CD14-positive monocyte (primary cell): ENCODE data around the gene SIRPA. TPM values are rescaled to one million over a fixed set of nuclear protein-coding genes. Genes with fewer than 3 reads are reported as not detected.

ENCODE experiments used
- DNase-seq, 3 donors: peaks; one replicate each; pipeline ENCODE4 v3.0.0-alpha.2; 2011 to 2022
- H2AFZ ChIP-seq: 2 replicates; pipeline ENCODE4 v1.6.0; 2012; ENCODE audit warnings: mild to moderate bottlenecking, low read depth, low read length, inconsistent platforms; ENCODE audit not compliant: insufficient read depth, poor library complexity, severe bottlenecking
- H3K27ac ChIP-seq, 2 donors: 1 replicate in 1 of 2; 2 replicates in 1 of 2; pipeline ENCODE4 v1.5.1; 2012 to 2013; ENCODE audit warnings: low read length in 2 of 2, control low read depth in 1 of 2, inconsistent platforms in 1 of 2, low read depth in 1 of 2, mild to moderate bottlenecking in 1 of 2
- H3K27me3 ChIP-seq, 2 donors: one replicate each; pipeline versions ENCODE4 v1.6.0 to v1.6.1; 2011 to 2013; ENCODE audit warnings: low read length in 2 of 2; ENCODE audit not compliant: control insufficient read depth in 2 of 2, insufficient read depth in 2 of 2
- H3K36me3 ChIP-seq, 2 donors: replicated peaks in 1 of 2; 1 replicate in 1 of 2; 2 replicates in 1 of 2; pipeline versions ENCODE4 v1.5.1 to v1.6.1; 2012 to 2013; ENCODE audit warnings: low read length in 2 of 2, control low read depth in 1 of 2, inconsistent platforms in 1 of 2, mild to moderate bottlenecking in 1 of 2; ENCODE audit not compliant: insufficient read depth in 2 of 2, control insufficient read depth in 1 of 2
- H3K4me1 ChIP-seq, 2 donors: 1 replicate in 1 of 2; 2 replicates in 1 of 2; pipeline versions ENCODE4 v1.5.1 to v1.6.1; 2012 to 2013; ENCODE audit warnings: low read length in 2 of 2, control low read depth in 1 of 2, inconsistent platforms in 1 of 2, mild to moderate bottlenecking in 1 of 2, moderate library complexity in 1 of 2; ENCODE audit not compliant: insufficient read depth in 2 of 2, control insufficient read depth in 1 of 2
- H3K4me2 ChIP-seq: replicated peaks from 2 replicates; pipeline ENCODE3; 2012; ENCODE audit warnings: low read length, moderate library complexity, mild to moderate bottlenecking; ENCODE audit not compliant: poor library complexity, severe bottlenecking; ENCODE audit errors: extremely low read depth
- H3K4me3 ChIP-seq, 3 experiments: fragments of 200-600 bp in 1 of 3; sonication (generic) in 1 of 3; replicated peaks in 1 of 3; 1 replicate in 2 of 3; 2 replicates in 1 of 3; pipeline ENCODE4 v1.5.1; 2011 to 2013; ENCODE audit warnings: low read length in 3 of 3, mild to moderate bottlenecking in 3 of 3, control low read depth in 2 of 3, low read depth in 2 of 3, inconsistent platforms in 1 of 3, moderate library complexity in 1 of 3
- H3K79me2 ChIP-seq: 2 replicates; pipeline ENCODE4 v1.6.0; 2012; ENCODE audit warnings: mild to moderate bottlenecking, control low read depth, inconsistent platforms, low read length, moderate library complexity; ENCODE audit not compliant: insufficient read depth
- H3K9ac ChIP-seq: 2 replicates; pipeline ENCODE4 v1.6.0; 2017; ENCODE audit warnings: low read length, mild to moderate bottlenecking; ENCODE audit not compliant: insufficient read depth, poor library complexity, severe bottlenecking
- H3K9me3 ChIP-seq, 2 donors: replicated peaks in 1 of 2; 1 replicate in 1 of 2; 2 replicates in 1 of 2; pipeline versions ENCODE4 v1.5.1 to v1.6.1; 2012 to 2013; ENCODE audit warnings: low read length in 2 of 2, control low read depth in 1 of 2; ENCODE audit not compliant: control insufficient read depth in 1 of 2, insufficient read depth in 1 of 2
- H4K20me1 ChIP-seq: 2 replicates; pipeline ENCODE4 v1.6.0; 2012; ENCODE audit warnings: mild to moderate bottlenecking, low read length, control low read depth, moderate library complexity; ENCODE audit not compliant: insufficient read depth
- H3K27ac Mint-ChIP-seq, 7 donors: one replicate each; pipeline ENCODE4 v1.8.0; 2020; ENCODE audit warnings: mild to moderate bottlenecking in 7 of 7, mixed read lengths in 7 of 7, moderate library complexity in 6 of 7, inconsistent platforms in 2 of 7
- H3K27me3 Mint-ChIP-seq, 3 donors: one replicate each; pipeline ENCODE4 v1.8.0; 2021 to 2022; ENCODE audit warnings: low read depth in 3 of 3, mild to moderate bottlenecking in 3 of 3, mixed read lengths in 3 of 3, moderate library complexity in 3 of 3, inconsistent platforms in 1 of 3
- H3K36me3 Mint-ChIP-seq, 2 donors: one replicate each; pipeline ENCODE4 v1.8.0; 2020; ENCODE audit warnings: mixed read lengths in 2 of 2, inconsistent platforms in 1 of 2, mild to moderate bottlenecking in 1 of 2
- H3K4me1 Mint-ChIP-seq: one replicate; pipeline ENCODE4 v1.8.0; 2020; ENCODE audit warnings: mild to moderate bottlenecking, mixed read lengths
- H3K4me3 Mint-ChIP-seq, 2 donors: one replicate each; pipeline ENCODE4 v1.8.0; 2020; ENCODE audit warnings: mild to moderate bottlenecking in 2 of 2, mixed read lengths in 2 of 2, moderate library complexity in 1 of 2
- H3K9me3 Mint-ChIP-seq, 7 donors: one replicate each; pipeline ENCODE4 v1.8.0; 2020 to 2022; ENCODE audit warnings: mixed read lengths in 7 of 7, mild to moderate bottlenecking in 6 of 7, moderate library complexity in 6 of 7, inconsistent platforms in 2 of 7
- WGBS: methylation state at CpG from one replicate; pipeline ENCODE4 v1.1.5; 2013; ENCODE audit warnings: missing lambda C conversion rate; ENCODE audit not compliant: insufficient coverage; 5-methylcytosine and 5-hydroxymethylcytosine counted together
- intact Hi-C, 2 donors: fragments of 100-400 bp; cut with micrococcal nuclease; formaldehyde crosslinking; loops; one replicate each; pipeline versions ENCODE4 v1.15.0 to v1.15.1; 2023
- polyA plus RNA-seq, 3 donors: library from polyadenylated mRNA; depleted of rRNA in 1 of 3; unstranded in 2 of 3; stranded (reverse) in 1 of 3; fragments of 300-500 nt in 2 of 3; fragments of >200 nt in 1 of 3; fragmentation: Illumina TruSeq in 2 of 3; gene quantifications; 1 replicate in 2 of 3; 2 replicates in 1 of 3; pipeline ENCODE4 v1.2.3, GENCODE V29; 2012 to 2021
- TF ChIP-seq, protein P1 (sequence below): fragments of 200-600 bp; IDR thresholded peaks from one replicate; pipeline ENCODE4 v1.8.0; 2022; ENCODE audit warnings: antibody characterized with exemption, mild to moderate bottlenecking

The SIRPA gene
- polyA plus RNA-seq, 3 donors, result 28.4 to 126 (median 58.3) TPM

DNA sequence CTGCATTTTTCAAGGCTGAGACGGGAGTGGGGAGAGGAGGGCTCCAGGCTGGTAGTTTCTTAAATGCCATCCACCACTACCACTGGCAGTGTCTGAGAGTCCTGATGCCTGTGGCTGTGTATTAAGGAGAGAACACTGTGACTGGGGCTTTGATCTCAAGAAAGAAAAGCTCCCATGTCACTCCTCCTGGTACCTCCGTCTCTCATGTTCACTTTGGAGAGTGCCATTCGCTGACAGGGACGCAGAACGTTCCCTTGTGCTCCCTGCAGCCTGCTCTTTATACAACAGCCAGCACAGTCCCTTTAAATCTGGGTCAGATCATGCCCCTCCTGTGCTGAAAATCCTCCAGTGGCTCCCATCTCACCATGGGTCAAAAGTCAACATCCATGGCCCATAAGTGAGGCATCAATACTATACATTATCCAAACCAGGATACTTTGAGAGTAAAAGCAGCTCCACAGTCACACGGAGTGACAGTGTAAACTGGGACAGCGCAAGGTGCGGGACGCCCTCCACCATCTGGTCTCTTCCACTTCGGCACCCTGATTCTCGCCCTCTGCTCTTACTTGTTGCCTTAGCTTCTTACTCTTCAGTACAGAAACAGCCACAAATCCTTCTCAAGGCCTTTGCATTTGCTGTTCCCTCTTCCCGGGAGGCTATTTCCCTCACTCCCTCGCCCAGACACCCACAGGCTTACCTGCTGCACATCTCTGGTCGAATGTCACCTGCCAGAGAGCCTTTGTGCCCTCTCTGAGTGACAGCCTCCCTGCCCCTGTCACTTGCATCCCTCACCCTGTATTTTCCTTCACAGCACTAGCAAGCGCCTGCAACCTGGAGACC is 78.6 kb downstream of the SIRPA start:
- Mint-ChIP-seq H3K4me1 (no peaks in the 10 kb centered on the region), H3K36me3 (no peaks in the 10 kb centered on the region), H3K27ac (no peak overlapping the region), H3K27me3 (peaks cover 19 to 47% (median 20%) of the 10 kb centered on the region in 3 donors), H3K9me3 (peaks cover 0 to 6% (median 2%) of the 10 kb centered on the region in 7 donors), H3K4me3 (peak overlapping the region in 1 of 2 donors; percentile 40)
- TF ChIP-seq, protein P1, sequence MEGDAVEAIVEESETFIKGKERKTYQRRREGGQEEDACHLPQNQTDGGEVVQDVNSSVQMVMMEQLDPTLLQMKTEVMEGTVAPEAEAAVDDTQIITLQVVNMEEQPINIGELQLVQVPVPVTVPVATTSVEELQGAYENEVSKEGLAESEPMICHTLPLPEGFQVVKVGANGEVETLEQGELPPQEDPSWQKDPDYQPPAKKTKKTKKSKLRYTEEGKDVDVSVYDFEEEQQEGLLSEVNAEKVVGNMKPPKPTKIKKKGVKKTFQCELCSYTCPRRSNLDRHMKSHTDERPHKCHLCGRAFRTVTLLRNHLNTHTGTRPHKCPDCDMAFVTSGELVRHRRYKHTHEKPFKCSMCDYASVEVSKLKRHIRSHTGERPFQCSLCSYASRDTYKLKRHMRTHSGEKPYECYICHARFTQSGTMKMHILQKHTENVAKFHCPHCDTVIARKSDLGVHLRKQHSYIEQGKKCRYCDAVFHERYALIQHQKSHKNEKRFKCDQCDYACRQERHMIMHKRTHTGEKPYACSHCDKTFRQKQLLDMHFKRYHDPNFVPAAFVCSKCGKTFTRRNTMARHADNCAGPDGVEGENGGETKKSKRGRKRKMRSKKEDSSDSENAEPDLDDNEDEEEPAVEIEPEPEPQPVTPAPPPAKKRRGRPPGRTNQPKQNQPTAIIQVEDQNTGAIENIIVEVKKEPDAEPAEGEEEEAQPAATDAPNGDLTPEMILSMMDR, result no peak
- DNase-seq, result no peak
- no peaks in the 10 kb centered on the region for H3K79me2 ChIP-seq
- H3K36me3 ChIP-seq, result no peaks in the 10 kb centered on the region
- no peaks in the 10 kb centered on the region for H3K9me3 ChIP-seq
- peaks cover 12 to 23% of the 10 kb centered on the region in 2 donors for H3K27me3 ChIP-seq
- no peak overlapping the region for H3K27ac ChIP-seq
- H2AFZ ChIP-seq, result no peak overlapping the region
- no peaks in the 10 kb centered on the region for H4K20me1 ChIP-seq
- H3K4me3 ChIP-seq, result no peak overlapping the region
- H3K4me2 ChIP-seq, result no peak overlapping the region
- 77% methylated on average over 14 of the region's 15 CpGs for WGBS
- no peak overlapping the region for H3K9ac ChIP-seq
- intact Hi-C loops, result no loop called here
- no peaks in the 10 kb centered on the region for H3K4me1 ChIP-seq

DNA sequence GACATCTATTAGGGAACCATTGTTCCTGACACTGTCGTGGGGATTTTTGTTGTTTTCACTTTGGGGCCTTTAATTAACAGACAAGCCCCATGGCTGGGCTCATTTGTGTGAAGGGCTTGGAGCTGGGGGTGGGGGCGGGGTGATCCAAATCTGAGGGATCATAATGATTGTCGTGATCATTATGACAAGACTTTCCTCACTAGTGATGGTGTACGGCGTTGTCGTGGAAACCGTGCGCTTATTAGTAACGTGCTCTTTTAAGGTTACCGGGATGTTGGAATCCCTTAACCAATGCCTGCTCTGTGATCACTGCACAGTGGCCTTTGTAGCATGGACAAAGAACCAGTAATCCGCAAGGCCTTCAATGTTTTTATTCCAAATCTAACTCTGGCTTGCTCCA is 80.1 kb downstream of the SIRPA start:
- Histone ChIP-seq H3K27me3 (peaks cover 19 to 34% of the 10 kb centered on the region in 2 donors), H2AFZ (no peak overlapping the region), H3K9me3 (no peaks in the 10 kb centered on the region), H3K36me3 (no peaks in the 10 kb centered on the region), H3K79me2 (no peaks in the 10 kb centered on the region), H3K4me2 (no peak overlapping the region), H4K20me1 (no peaks in the 10 kb centered on the region), H3K4me1 (no peaks in the 10 kb centered on the region), H3K4me3 (no peak overlapping the region), H3K9ac (no peak overlapping the region), H3K27ac (no peak overlapping the region)
- no peaks in the 10 kb centered on the region for H3K36me3 Mint-ChIP-seq
- DNase-seq, result no peak
- no peaks in the 10 kb centered on the region for H3K4me1 Mint-ChIP-seq
- TF ChIP-seq, protein P1, result no peak
- peak overlapping the region in 1 of 2 donors; percentile 8 for H3K4me3 Mint-ChIP-seq
- H3K9me3 Mint-ChIP-seq, result peaks cover 0 to 3% (median 2%) of the 10 kb centered on the region in 7 donors
- WGBS, result 95% methylated on average over 8 of the region's 11 CpGs
- intact Hi-C loops, result no loop called here
- peaks cover 26 to 48% (median 28%) of the 10 kb centered on the region in 3 donors for H3K27me3 Mint-ChIP-seq
- no peak overlapping the region for H3K27ac Mint-ChIP-seq
